OCI-LY7 (cell line): ENCODE data around the gene HRH1. TPM values are rescaled to one million over a fixed set of nuclear protein-coding genes. Genes with fewer than 3 reads are reported as not detected.

Experiments
- BruUV-seq: library from RNA; stranded (reverse); fragments of 400-500 nt; replicated peaks from 2 replicates; lab custom pipeline; 2021; lab: Mats Ljungman, UMichigan
- CTCF ChIA-PET: fragments of 300-600 bp; sonication (Branson Sonifier 250); formaldehyde crosslinking; loops from one replicate; lab custom pipeline; 2022; ENCODE audit warnings: antibody characterized with exemption; ENCODE audit not compliant: unreplicated experiment; lab: Charles Lee
- POLR2A ChIA-PET: fragments of 300-600 bp; sonication (Branson Sonifier 250); formaldehyde crosslinking; loops from one replicate; lab custom pipeline; 2022; ENCODE audit warnings: antibody characterized with exemption; lab: Charles Lee
- DNase-seq: peaks from one replicate; pipeline ENCODE4 v3.0.0-alpha.2; 2015; ENCODE audit warnings: low spot score
- H2AFZ ChIP-seq: fragments of 200-600 bp; sonication (generic), shearing (Covaris generic); 2 replicates; pipeline ENCODE4 v1.6.1; 2014; ENCODE audit warnings: mild to moderate bottlenecking, antibody characterized with exemption, low read length, moderate library complexity
- H3K27ac ChIP-seq: fragments of 200-600 bp; sonication (generic); 2 replicates; pipeline ENCODE4 v1.5.1; 2014; ENCODE audit warnings: mixed run types, low read depth, mild to moderate bottlenecking, moderate library complexity, low read length, inconsistent platforms; ENCODE audit not compliant: poor library complexity, severe bottlenecking
- H3K36me3 ChIP-seq: fragments of 200-600 bp; sonication (generic); 2 replicates; pipeline ENCODE4 v1.6.1; 2014; ENCODE audit warnings: mild to moderate bottlenecking, antibody characterized with exemption, low read length, moderate library complexity, mixed read lengths; ENCODE audit not compliant: insufficient read depth
- H3K4me1 ChIP-seq: fragments of 200-600 bp; sonication (generic); 2 replicates; pipeline ENCODE4 v1.5.1; 2014; ENCODE audit warnings: mild to moderate bottlenecking, low read length; ENCODE audit not compliant: insufficient read depth, poor library complexity, severe bottlenecking
- H3K4me2 ChIP-seq: fragments of 200-600 bp; sonication (generic); 2 replicates; pipeline ENCODE4 v1.6.1; 2014; ENCODE audit warnings: mild to moderate bottlenecking, low read length
- H3K4me3 ChIP-seq: fragments of 200-600 bp; sonication (generic); 2 replicates; pipeline ENCODE4 v1.5.1; 2014; ENCODE audit warnings: mild to moderate bottlenecking, low read depth, low read length; ENCODE audit not compliant: poor library complexity, severe bottlenecking
- H3K79me2 ChIP-seq: fragments of 200-600 bp; sonication (generic); 2 replicates; pipeline ENCODE4 v1.6.1; 2016; ENCODE audit warnings: low read depth, mild to moderate bottlenecking, low read length, moderate library complexity, mixed read lengths; ENCODE audit not compliant: insufficient read depth
- H3K9me2 ChIP-seq: fragments of 200-600 bp; sonication (generic); 2 replicates; pipeline ENCODE4 v1.6.1; 2016; ENCODE audit warnings: mild to moderate bottlenecking, low read length, mixed read lengths; ENCODE audit not compliant: insufficient read depth
- H3K9me3 ChIP-seq: fragments of 200-600 bp; sonication (generic); 2 replicates; pipeline ENCODE4 v1.6.1; 2014; ENCODE audit warnings: mild to moderate bottlenecking, mixed run types, low read length, mixed read lengths
- H4K20me1 ChIP-seq: fragments of 200-600 bp; sonication (generic); 2 replicates; pipeline ENCODE4 v1.6.1; 2014; ENCODE audit warnings: mild to moderate bottlenecking, antibody characterized with exemption, low read length, moderate library complexity, mixed read lengths; ENCODE audit not compliant: insufficient read depth
- CTCF ChIP-seq: fragments of 200-600 bp; sonication (generic); conservative IDR thresholded peaks from 2 replicates; pipeline ENCODE4 v1.5.1; 2014; ENCODE audit warnings: mild to moderate bottlenecking, antibody characterized with exemption, low read length, moderate library complexity, mixed read lengths
- EZH2phosphoT487 ChIP-seq: fragments of 200-600 bp; sonication (generic); IDR thresholded peaks from 2 replicates; pipeline ENCODE4 v1.6.1; 2018; ENCODE audit warnings: low read depth, borderline replicate concordance, mild to moderate bottlenecking, mixed run types, antibody characterized with exemption, low read length, moderate library complexity, mixed read lengths
- intact Hi-C: fragments of 100-400 bp; cut with micrococcal nuclease; formaldehyde crosslinking; loops from one replicate; pipeline ENCODE4 v1.10.0; 2022; ENCODE audit not compliant: unreplicated experiment
- total RNA-seq, 2 experiments: library from RNA; depleted of rRNA in 1 of 2; stranded (reverse); fragments of >200 nt in 1 of 2; shearing (Covaris generic) in 1 of 2; gene quantifications; 2 replicates each; pipeline ENCODE4 v1.2.3, GENCODE V29; 2014 to 2022

The HRH1 gene
- total RNA-seq, 2 experiments from 2014 or later = not detected

GRCh38 chr3:11271986-11272904 lies 118.0 kb downstream of the HRH1 start, which contains the start of gene ATG7:
Gene ATG7, plus strand, starts transcription at chr3:11272397. Its CDS starts 26,299 bp downstream, at chr3:11298696.
- DNase-seq = peak; percentile 98
- intact Hi-C loops = no loop called here
- no peaks in the 10 kb centered on the region for H4K20me1 ChIP-seq
- peaks cover 4% of the 10 kb centered on the region; the same call in 1 of the 2 replicates for H3K9me3 ChIP-seq
- ChIA-PET CTCF (no interaction called here), POLR2A (interaction anchor here (0.6 to 1.4 kb wide), 8 partner anchors 15 to 371 kb away, joined by 3 to 6 read pairs (median 4); partner anchors contain the start of gene VGLL4)
- peak within 1 kb of the TSS; percentile 91 for H2AFZ ChIP-seq
- H3K9me2 ChIP-seq = no peaks in the 10 kb centered on the region
- TF ChIP-seq CTCF (no peak), EZH2phosphoT487 (no peak)
- TSS peak; percentile 91 for BruUV-seq
- H3K4me3 ChIP-seq = peak within 1 kb of the TSS; percentile 94
- peak within 1 kb of the TSS; percentile 51 for H3K27ac ChIP-seq
- H3K4me2 ChIP-seq = peak within 1 kb of the TSS; percentile 85
- peaks cover 13% of the 10 kb centered on the region; the same call in 1 of the 2 replicates for H3K79me2 ChIP-seq
- H3K36me3 ChIP-seq = peaks cover 11% of the 10 kb centered on the region; the same call in 1 of the 2 replicates
- H3K4me1 ChIP-seq = peaks cover 9% of the 10 kb centered on the region

GRCh38 chr3:11272906-11273574 lies 118.7 kb downstream of the HRH1 start:
- peak overlapping the region; percentile 85 for H3K4me2 ChIP-seq
- H3K27ac ChIP-seq = peak overlapping the region; percentile 51
- TF ChIP-seq EZH2phosphoT487 (no peak), CTCF (no peak)
- peak; percentile 16 for DNase-seq
- H3K36me3 ChIP-seq = peaks cover 11% of the 10 kb centered on the region; the same call in 1 of the 2 replicates
- BruUV-seq = no TSS peak
- ChIA-PET POLR2A (interaction anchor here (1.1 to 1.6 kb wide), 5 partner anchors 15 to 338 kb away, joined by 4 to 6 read pairs (median 4); no protein-coding TSS in a partner anchor), CTCF (no interaction called here)
- peak overlapping the region; percentile 91 for H2AFZ ChIP-seq
- H3K4me3 ChIP-seq = peak overlapping the region; percentile 94
- H3K9me3 ChIP-seq = peaks cover 5% of the 10 kb centered on the region; the same call in 1 of the 2 replicates
- peaks cover 13% of the 10 kb centered on the region; the same call in 1 of the 2 replicates for H3K79me2 ChIP-seq
- intact Hi-C loops = no loop called here
- peaks cover 9% of the 10 kb centered on the region for H3K4me1 ChIP-seq
- no peaks in the 10 kb centered on the region for H4K20me1 ChIP-seq
- no peaks in the 10 kb centered on the region for H3K9me2 ChIP-seq
